ENCODE measurements around the gene ELP4. TPM values are rescaled to one million over a fixed set of nuclear protein-coding genes. Genes with fewer than 3 reads are reported as not detected.

Gene ELP4
- total RNA-seq, 3 donors from 2014 or later: 22.2 to 36.1 (median 24.6) TPM

DNA sequence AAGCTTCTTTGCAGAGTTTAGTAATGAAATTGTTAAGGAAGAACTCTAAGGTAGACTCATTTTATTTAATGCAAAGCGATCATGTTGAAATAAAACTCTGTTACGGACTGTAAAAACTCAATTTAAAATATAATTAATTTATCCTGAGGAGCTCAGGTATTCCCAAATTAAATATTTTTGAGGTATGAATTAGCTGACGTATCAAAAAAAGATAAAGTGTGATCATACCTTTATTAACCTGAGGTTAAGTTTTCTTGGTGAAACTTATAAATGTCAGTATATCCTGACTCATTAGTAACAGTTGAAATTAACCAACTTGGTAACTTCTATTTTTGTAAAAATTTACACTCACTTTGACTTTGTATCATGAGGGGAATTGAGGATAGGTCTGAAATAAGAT is 171.2 kb downstream of the ELP4 start:
- no peak for DNase-seq (ENCODE audit: low spot score in 2 of 2)
- Histone ChIP-seq H3K36me3 (no peaks in the 10 kb centered on the region), H3K27me3 (no peaks in the 10 kb centered on the region), H3K4me3 (no peak overlapping the region), H3K4me1 (no peaks in the 10 kb centered on the region), H3K27ac (no peak overlapping the region), H3K9me3 (peaks cover 0 to 5% of the 10 kb centered on the region in 2 donors)
- intact Hi-C loops (cut with DNase I; ENCODE audit: low total_unique reads): no loop called here
- TF ChIP-seq, protein P1, sequence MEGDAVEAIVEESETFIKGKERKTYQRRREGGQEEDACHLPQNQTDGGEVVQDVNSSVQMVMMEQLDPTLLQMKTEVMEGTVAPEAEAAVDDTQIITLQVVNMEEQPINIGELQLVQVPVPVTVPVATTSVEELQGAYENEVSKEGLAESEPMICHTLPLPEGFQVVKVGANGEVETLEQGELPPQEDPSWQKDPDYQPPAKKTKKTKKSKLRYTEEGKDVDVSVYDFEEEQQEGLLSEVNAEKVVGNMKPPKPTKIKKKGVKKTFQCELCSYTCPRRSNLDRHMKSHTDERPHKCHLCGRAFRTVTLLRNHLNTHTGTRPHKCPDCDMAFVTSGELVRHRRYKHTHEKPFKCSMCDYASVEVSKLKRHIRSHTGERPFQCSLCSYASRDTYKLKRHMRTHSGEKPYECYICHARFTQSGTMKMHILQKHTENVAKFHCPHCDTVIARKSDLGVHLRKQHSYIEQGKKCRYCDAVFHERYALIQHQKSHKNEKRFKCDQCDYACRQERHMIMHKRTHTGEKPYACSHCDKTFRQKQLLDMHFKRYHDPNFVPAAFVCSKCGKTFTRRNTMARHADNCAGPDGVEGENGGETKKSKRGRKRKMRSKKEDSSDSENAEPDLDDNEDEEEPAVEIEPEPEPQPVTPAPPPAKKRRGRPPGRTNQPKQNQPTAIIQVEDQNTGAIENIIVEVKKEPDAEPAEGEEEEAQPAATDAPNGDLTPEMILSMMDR (IDR thresholded peaks at IDR 0.05): no peak
- TF ChIP-seq POLR2A (IDR thresholded peaks at IDR 0.05) (no peak), POLR2AphosphoS5 (IDR thresholded peaks at IDR 0.05) (no peak)

DNA sequence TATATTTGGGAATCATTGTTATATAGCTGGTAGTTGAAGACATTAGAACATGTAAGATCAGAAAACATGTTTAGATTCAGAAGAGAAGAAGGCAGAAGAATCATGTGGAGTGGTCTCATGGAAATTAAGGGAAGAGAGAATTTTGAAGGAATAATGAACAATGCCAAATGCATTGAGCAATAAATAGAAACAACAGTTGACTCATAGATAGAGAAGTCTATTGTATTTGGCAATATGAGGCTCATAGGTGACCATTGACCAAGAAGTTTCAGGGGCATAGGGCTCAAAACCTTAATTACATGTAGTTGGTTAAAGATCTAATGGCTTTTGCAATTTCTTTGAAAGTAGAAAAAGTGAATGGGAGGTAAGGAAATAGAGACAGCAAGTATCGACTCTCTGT is 177.7 kb downstream of the ELP4 start:
- H3K27me3 ChIP-seq: no peaks in the 10 kb centered on the region
- no peaks in the 10 kb centered on the region for H3K36me3 ChIP-seq
- intact Hi-C loops (cut with DNase I; ENCODE audit: low total_unique reads): no loop called here
- no peaks in the 10 kb centered on the region for H3K4me1 ChIP-seq
- H3K9me3 ChIP-seq: no peaks in the 10 kb centered on the region
- H3K4me3 ChIP-seq: no peak overlapping the region
- TF ChIP-seq POLR2AphosphoS5 (IDR thresholded peaks at IDR 0.05) (no peak), POLR2A (IDR thresholded peaks at IDR 0.05) (no peak)
- TF ChIP-seq, protein P1 (IDR thresholded peaks at IDR 0.05): no peak
- no peak overlapping the region for H3K27ac ChIP-seq
- DNase-seq (ENCODE audit: low spot score in 2 of 2): no peak

DNA sequence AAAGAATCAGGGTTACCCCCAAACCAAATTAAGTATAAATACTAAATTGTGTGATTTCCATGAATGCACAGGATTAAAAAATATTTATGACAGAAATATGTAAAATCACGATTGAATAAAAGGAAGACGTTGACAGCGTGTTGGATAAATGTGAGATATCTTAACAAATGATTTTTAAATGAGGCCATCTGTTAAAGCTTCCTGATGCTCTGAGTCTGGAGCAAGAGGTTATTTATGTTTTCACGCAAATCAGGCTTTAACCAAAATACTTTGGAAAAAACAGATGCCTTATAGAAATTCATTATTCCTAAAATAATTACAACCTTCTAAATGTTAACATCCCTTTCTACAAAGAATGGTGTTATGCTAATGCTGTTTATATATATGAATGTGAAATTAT is 178.3 kb downstream of the ELP4 start:
- Histone ChIP-seq H3K9me3 (no peaks in the 10 kb centered on the region), H3K4me1 (no peaks in the 10 kb centered on the region), H3K4me3 (no peak overlapping the region), H3K27ac (no peak overlapping the region), H3K27me3 (no peaks in the 10 kb centered on the region), H3K36me3 (no peaks in the 10 kb centered on the region)
- intact Hi-C loops (cut with DNase I; ENCODE audit: low total_unique reads): no loop called here
- no peak for TF ChIP-seq POLR2AphosphoS5 (IDR thresholded peaks at IDR 0.05)
- TF ChIP-seq, protein P1 (IDR thresholded peaks at IDR 0.05): no peak
- no peak for TF ChIP-seq POLR2A (IDR thresholded peaks at IDR 0.05)
- no peak for DNase-seq (ENCODE audit: low spot score in 2 of 2)

DNA sequence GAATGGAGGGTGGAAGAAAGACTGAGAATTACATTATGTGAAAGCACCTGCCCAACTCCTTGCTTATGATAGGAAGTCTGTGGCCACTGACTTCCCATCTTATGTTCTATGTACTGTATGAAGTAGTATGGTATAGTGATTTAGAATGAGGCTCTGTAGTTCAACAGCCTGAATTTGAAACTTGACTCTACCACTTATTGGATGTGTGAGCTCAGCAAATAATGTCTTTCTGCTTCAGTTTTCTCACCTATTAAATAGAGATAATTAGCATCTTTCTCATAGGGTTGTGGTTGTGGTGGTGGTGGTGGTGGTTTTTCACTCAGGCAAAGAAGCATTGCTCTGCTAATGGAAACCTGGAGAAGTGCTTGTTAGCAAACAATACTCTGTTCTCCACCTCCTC is 180.0 kb downstream of the ELP4 start:
- intact Hi-C loops (cut with DNase I; ENCODE audit: low total_unique reads): no loop called here
- H3K4me1 ChIP-seq: no peaks in the 10 kb centered on the region

DNA sequence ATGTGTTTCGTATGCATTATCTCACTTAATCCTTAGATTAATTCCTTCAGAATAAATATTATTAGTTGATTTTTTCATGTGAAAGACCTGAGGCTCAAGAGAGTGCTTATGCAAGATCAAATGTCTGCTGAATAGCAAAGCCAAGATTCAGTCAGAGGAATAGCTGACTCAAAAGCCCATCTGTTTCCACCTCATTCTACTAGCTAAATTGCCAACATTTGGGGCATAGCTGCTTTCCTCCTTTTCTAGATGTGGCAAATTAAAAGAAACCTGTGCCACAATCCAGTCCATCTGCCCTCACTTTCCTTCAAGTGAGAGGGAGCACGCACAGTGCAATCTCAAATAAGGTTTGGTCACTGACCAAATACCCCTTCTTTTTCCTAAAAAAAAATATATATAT is 180.5 kb downstream of the ELP4 start:
- Histone ChIP-seq H3K4me1 (no peaks in the 10 kb centered on the region), H3K27ac (no peak overlapping the region), H3K9me3 (no peaks in the 10 kb centered on the region), H3K36me3 (no peaks in the 10 kb centered on the region), H3K27me3 (no peaks in the 10 kb centered on the region), H3K4me3 (no peak overlapping the region)
- TF ChIP-seq POLR2AphosphoS5 (IDR thresholded peaks at IDR 0.05): no peak
- TF ChIP-seq, protein P1 (IDR thresholded peaks at IDR 0.05): no peak
- TF ChIP-seq POLR2A (IDR thresholded peaks at IDR 0.05): no peak
- intact Hi-C loops (cut with DNase I; ENCODE audit: low total_unique reads): no loop called here
- DNase-seq (ENCODE audit: low spot score in 2 of 2): no peak

More for the DNA sequence above, 180.0 kb downstream of the ELP4 start:
- Histone ChIP-seq H3K27me3 (no peaks in the 10 kb centered on the region), H3K36me3 (no peaks in the 10 kb centered on the region), H3K4me3 (no peak overlapping the region), H3K27ac (no peak overlapping the region), H3K9me3 (no peaks in the 10 kb centered on the region)
- TF ChIP-seq POLR2A (IDR thresholded peaks at IDR 0.05) (no peak), POLR2AphosphoS5 (IDR thresholded peaks at IDR 0.05) (no peak)
- TF ChIP-seq, protein P1 (IDR thresholded peaks at IDR 0.05): no peak
- no peak for DNase-seq (ENCODE audit: low spot score in 2 of 2)

Measured in breast epithelium (tissue), 4 donors.